SK-N-SH (cell line): Measurements from ENCODE around the gene WDR62. TPM values are rescaled to one million over a fixed set of nuclear protein-coding genes. Genes with fewer than 3 reads are reported as not detected.

Source experiments
- CTCF ChIA-PET: fragments of 300-600, 350-600 bp; formaldehyde crosslinking; extraction: SDS; loops from one replicate; lab custom pipeline; 2021; lab: Yijun Ruan, JAX
- POLR2A ChIA-PET: fragments of 350-600 bp; sonication (Branson Sonifier 250); formaldehyde crosslinking; extraction: SDS; loops from one replicate; lab custom pipeline; 2020; ENCODE audit warnings: antibody characterized with exemption, inconsistent platforms; lab: Yijun Ruan, JAX
- DNase-seq: peaks from one replicate; pipeline ENCODE4 v3.0.0; 2012
- H2AFZ ChIP-seq: fragments of 200-600 bp; sonication (generic); 2 replicates; pipeline ENCODE4 v1.8.1; 2016; ENCODE audit warnings: antibody characterized with exemption, mild to moderate bottlenecking, low read depth
- H3F3A ChIP-seq: fragments of 200-600 bp; sonication (generic); replicated peaks from 2 replicates; pipeline ENCODE3; 2016; ENCODE audit warnings: antibody characterized with exemption, mild to moderate bottlenecking; ENCODE audit not compliant: insufficient read depth
- H3K27ac ChIP-seq, 2 experiments: fragments of 200-500 bp in 1 of 2; fragments of 200-600 bp in 1 of 2; sonication (Bioruptor generic) in 1 of 2; sonication (generic), shearing (Covaris generic) in 1 of 2; 2 replicates each; pipeline versions ENCODE4 v1.5.1 to v1.6.1; 2014 to 2016; ENCODE audit warnings: low read depth in 2 of 2, inconsistent platforms in 1 of 2, low read length in 1 of 2, mild to moderate bottlenecking in 1 of 2, mixed read lengths in 1 of 2
- H3K27me3 ChIP-seq: fragments of 200-600 bp; sonication (generic), shearing (Covaris generic); 2 replicates; pipeline ENCODE4 v1.6.1; 2016; ENCODE audit warnings: mixed run types; ENCODE audit not compliant: insufficient read depth
- H3K36me3 ChIP-seq, 2 experiments: fragments of 200-500 bp in 1 of 2; fragments of 200-600 bp in 1 of 2; sonication (Bioruptor generic) in 1 of 2; sonication (generic) in 1 of 2; replicated peaks in 1 of 2; 2 replicates each; pipeline versions ENCODE3 to v1.5.1; 2014 to 2016; ENCODE audit warnings: low read length in 1 of 2, mild to moderate bottlenecking in 1 of 2; ENCODE audit not compliant: insufficient read depth in 2 of 2, control insufficient read depth in 1 of 2
- H3K4me1 ChIP-seq, 2 experiments: fragments of 200-500 bp in 1 of 2; fragments of 200-600 bp in 1 of 2; sonication (Bioruptor generic) in 1 of 2; sonication (generic), shearing (Covaris generic) in 1 of 2; 2 replicates each; pipeline versions ENCODE4 v1.5.1 to v1.6.1; 2014 to 2016; ENCODE audit warnings: low read depth in 1 of 2, low read length in 1 of 2, mixed run types in 1 of 2; ENCODE audit not compliant: insufficient read depth in 2 of 2, control insufficient read depth in 1 of 2
- H3K4me2 ChIP-seq: fragments of 200-600 bp; sonication (generic), shearing (Covaris generic); 2 replicates; pipeline ENCODE4 v1.6.1; 2017; ENCODE audit warnings: mixed run types
- H3K4me3 ChIP-seq, 2 experiments: fragments of 200-500 bp in 1 of 2; fragments of 200-600 bp in 1 of 2; sonication (Bioruptor generic) in 1 of 2; sonication (generic), shearing (Covaris generic) in 1 of 2; 2 replicates each; pipeline versions ENCODE4 v1.5.1 to v1.8.1; 2014 to 2016; ENCODE audit warnings: low read depth in 2 of 2, inconsistent platforms in 1 of 2, low read length in 1 of 2, mild to moderate bottlenecking in 1 of 2, mixed read lengths in 1 of 2, moderate library complexity in 1 of 2
- H3K79me2 ChIP-seq: fragments of 200-600 bp; sonication (generic); 2 replicates; pipeline ENCODE4 v1.8.1; 2017; ENCODE audit warnings: mild to moderate bottlenecking; ENCODE audit not compliant: insufficient read depth
- H3K9ac ChIP-seq: fragments of 200-600 bp; sonication (generic); 2 replicates; pipeline ENCODE4 v1.6.1; 2017; ENCODE audit warnings: mixed run types
- H3K9me2 ChIP-seq: fragments of 200-600 bp; sonication (generic); 2 replicates; pipeline ENCODE4 v1.6.1; 2017; ENCODE audit warnings: mixed run types
- H3K9me3 ChIP-seq: fragments of 200-600 bp; sonication (generic); 2 replicates; pipeline ENCODE4 v1.6.1; 2017; ENCODE audit warnings: mixed run types, mild to moderate bottlenecking, moderate library complexity
- H4K20me1 ChIP-seq: fragments of 200-600 bp; sonication (generic); 2 replicates; pipeline ENCODE4 v1.6.1; 2017; ENCODE audit warnings: mild to moderate bottlenecking, mixed run types; ENCODE audit not compliant: insufficient read depth
- CHD2 ChIP-seq: fragments of 150-350 bp; IDR thresholded peaks from 2 replicates; pipeline ENCODE4 v1.6.1; 2018; ENCODE audit warnings: low read length; ENCODE audit not compliant: partially characterized antibody
- ELF1 ChIP-seq: IDR thresholded peaks from 2 replicates; pipeline ENCODE4 v1.4.0; 2012
- FOSL2 ChIP-seq: IDR thresholded peaks from 2 replicates; pipeline ENCODE4 v1.4.0; 2012; ENCODE audit warnings: low read depth, mild to moderate bottlenecking, moderate library complexity, borderline replicate concordance
- FOXJ3 ChIP-seq: sonication (generic); formaldehyde crosslinking; IDR thresholded peaks from 2 replicates; pipeline ENCODE4 v1.5.1; 2020; ENCODE audit warnings: mild to moderate bottlenecking, missing genetic modification reagents
- JUND ChIP-seq: IDR thresholded peaks from 2 replicates; pipeline ENCODE4 v1.4.0; 2012
- MXI1 ChIP-seq: IDR thresholded peaks from 2 replicates; pipeline ENCODE4 v1.6.1; 2012; ENCODE audit warnings: mild to moderate bottlenecking, low read depth, low read length, improper control_type of control experiment
- NRF1 ChIP-seq: IDR thresholded peaks from 2 replicates; pipeline ENCODE4 v1.6.1; 2012; ENCODE audit warnings: low read depth, mild to moderate bottlenecking, low read length
- RCOR1 ChIP-seq: fragments of 150-350 bp; IDR thresholded peaks from 2 replicates; pipeline ENCODE4 v1.6.1; 2017; ENCODE audit warnings: antibody characterized with exemption, low read length
- RFX5 ChIP-seq: IDR thresholded peaks from 2 replicates; pipeline ENCODE4 v1.6.1; 2012; ENCODE audit warnings: mild to moderate bottlenecking, improper control_type of control experiment, low read length
- RXRA ChIP-seq: IDR thresholded peaks from 2 replicates; pipeline ENCODE4 v1.4.0; 2012; ENCODE audit warnings: low read depth, mild to moderate bottlenecking, borderline replicate concordance
- TAF1 ChIP-seq: IDR thresholded peaks from 2 replicates; pipeline ENCODE4 v1.6.1; 2012; ENCODE audit warnings: low read depth, mild to moderate bottlenecking, low read length, moderate library complexity, borderline replicate concordance
- WGBS: methylation state at CpG from one replicate; pipeline ENCODE4 v1.1.6; 2017; ENCODE audit warnings: low lambda C conversion rate; 5-methylcytosine and 5-hydroxymethylcytosine counted together
- polyA plus RNA-seq, 3 experiments: library from polyadenylated mRNA; depleted of rRNA; stranded (reverse); fragments of >200 nt; gene quantifications; 2 replicates each; pipeline ENCODE4 v1.2.3, GENCODE V29; 2012
- TF ChIP-seq, protein P1 (sequence below): IDR thresholded peaks from 2 replicates; pipeline ENCODE4 v1.4.0; 2012; ENCODE audit warnings: low read depth
- TF ChIP-seq, protein P2 (sequence below): IDR thresholded peaks from 2 replicates; pipeline ENCODE4 v1.4.0; 2012; ENCODE audit warnings: low read depth, borderline replicate concordance
- TF ChIP-seq, protein P3 (sequence below): fragments of 150-350 bp; IDR thresholded peaks from 2 replicates; pipeline ENCODE4 v1.6.1; 2016; ENCODE audit warnings: mild to moderate bottlenecking, low read depth, low read length

Gene WDR62
- polyA plus RNA-seq, 1 of the 3 experiments (the other 2 are of a cell fraction): 5.3 TPM

DNA sequence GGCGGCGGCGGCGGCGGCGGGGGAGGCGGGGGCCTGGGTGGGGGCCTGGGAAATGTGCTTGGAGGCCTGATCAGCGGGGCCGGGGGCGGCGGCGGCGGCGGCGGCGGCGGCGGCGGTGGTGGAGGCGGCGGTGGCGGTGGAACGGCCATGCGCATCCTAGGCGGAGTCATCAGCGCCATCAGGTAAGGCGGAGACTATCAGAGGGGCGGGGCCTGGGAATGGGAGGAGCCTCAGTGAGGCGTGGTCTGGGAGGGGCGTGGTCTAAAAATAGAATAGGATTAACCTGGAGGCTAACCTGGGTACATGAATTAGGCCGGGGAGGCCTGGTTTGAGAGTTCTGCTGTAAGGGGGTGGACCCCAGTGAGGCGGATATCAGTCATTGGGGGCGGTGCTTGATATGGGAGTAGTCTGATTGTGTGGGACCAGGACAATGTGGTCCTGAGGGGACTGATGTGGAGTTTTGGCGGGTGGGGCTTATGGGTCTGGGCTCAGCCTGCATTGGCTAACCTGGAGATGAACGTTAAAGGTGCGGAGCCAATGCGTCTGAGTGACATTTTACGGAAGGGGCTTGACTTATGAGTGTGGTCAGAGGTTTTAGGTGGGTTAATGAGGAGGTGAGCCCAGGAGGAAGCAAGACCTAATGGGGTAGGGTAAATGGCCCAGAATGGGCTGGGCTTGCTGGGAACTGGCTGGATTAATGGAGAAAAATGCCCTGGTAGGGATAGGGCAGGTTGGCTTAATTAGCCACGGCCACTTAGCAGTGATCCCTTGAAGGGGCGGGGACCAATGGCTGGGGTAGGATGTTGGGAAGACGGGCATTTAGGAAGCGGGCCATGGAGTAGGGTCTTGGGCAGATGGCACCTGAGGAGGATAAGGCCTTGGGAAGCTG is 86.6 kb downstream of the WDR62 start:
- Histone ChIP-seq H3K9me3 (no peaks in the 10 kb centered on the region), H3K9ac (peak overlapping the region; percentile 97), H4K20me1 (peaks cover 30% of the 10 kb centered on the region), H3K27me3 (no peaks in the 10 kb centered on the region), H3K27ac (peak overlapping the region; percentile 82 to 93; a peak in 3 of 4 replicates), H3K9me2 (no peaks in the 10 kb centered on the region), H3K36me3 (peaks cover 31 to 41% of the 10 kb centered on the region in 2 experiments), H2AFZ (no peak overlapping the region), H3F3A (peaks cover 16% of the 10 kb centered on the region), H3K4me2 (peak overlapping the region; percentile 80), H3K4me1 (peaks cover 14% of the 10 kb centered on the region in 2 experiments; a peak in 3 of 4 replicates), H3K4me3 (peak overlapping the region; percentile 80 to 90), H3K79me2 (peaks cover 36% of the 10 kb centered on the region)
- ChIA-PET CTCF (interaction anchor here (1.0 kb wide), 1 partner anchor 13 kb away, joined by 4 read pairs; no protein-coding TSS in a partner anchor), POLR2A (interaction anchor here (1.2 kb wide), 1 partner anchor 26 kb away, joined by 3 read pairs; the partner anchor contains the start of gene TBCB)
- TF ChIP-seq, protein P1, sequence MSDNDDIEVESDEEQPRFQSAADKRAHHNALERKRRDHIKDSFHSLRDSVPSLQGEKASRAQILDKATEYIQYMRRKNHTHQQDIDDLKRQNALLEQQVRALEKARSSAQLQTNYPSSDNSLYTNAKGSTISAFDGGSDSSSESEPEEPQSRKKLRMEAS: 0 out of 2 replicates have a peak, but pooled peaks have one; percentile 7
- TF ChIP-seq MXI1: peak; percentile 27
- peak; percentile 62 for TF ChIP-seq NRF1
- TF ChIP-seq TAF1: 0 out of 2 replicates have a peak, but pooled peaks have one; percentile 2
- TF ChIP-seq, protein P2, sequence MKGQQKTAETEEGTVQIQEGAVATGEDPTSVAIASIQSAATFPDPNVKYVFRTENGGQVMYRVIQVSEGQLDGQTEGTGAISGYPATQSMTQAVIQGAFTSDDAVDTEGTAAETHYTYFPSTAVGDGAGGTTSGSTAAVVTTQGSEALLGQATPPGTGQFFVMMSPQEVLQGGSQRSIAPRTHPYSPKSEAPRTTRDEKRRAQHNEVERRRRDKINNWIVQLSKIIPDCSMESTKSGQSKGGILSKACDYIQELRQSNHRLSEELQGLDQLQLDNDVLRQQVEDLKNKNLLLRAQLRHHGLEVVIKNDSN: no peak
- DNase-seq: peak; percentile 93
- 25% methylated on average over 34 of the region's 42 CpGs for WGBS

DNA sequence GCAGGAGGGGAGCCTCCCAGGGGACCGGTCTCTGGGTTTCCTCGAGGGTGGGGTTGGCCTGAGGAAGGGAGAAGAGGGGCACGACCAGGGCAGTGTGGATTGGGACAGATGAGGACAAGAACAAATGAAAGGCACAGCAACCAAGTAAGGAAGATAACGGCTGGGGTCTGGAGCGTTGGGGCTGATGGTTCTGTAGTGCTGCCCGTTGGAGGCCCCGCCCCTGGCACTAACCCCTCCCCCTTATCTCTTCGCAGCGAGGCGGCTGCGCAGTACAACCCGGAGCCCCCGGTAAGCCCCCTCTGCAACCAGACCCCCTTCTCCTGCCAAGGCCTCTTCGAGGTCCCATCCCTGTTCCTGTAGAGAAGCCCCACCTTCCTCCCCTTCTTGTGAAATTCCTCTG is 87.3 kb downstream of the WDR62 start:
- Histone ChIP-seq H3K4me1 (peaks cover 8 to 9% of the 10 kb centered on the region in 2 experiments; a peak in 3 of 4 replicates), H4K20me1 (peaks cover 37% of the 10 kb centered on the region), H3K9me3 (no peaks in the 10 kb centered on the region), H3K9ac (no peak overlapping the region), H3K4me2 (peak overlapping the region; percentile 80), H3K27ac (no peak overlapping the region), H3K79me2 (peaks cover 36% of the 10 kb centered on the region), H2AFZ (no peak overlapping the region), H3F3A (peaks cover 21% of the 10 kb centered on the region), H3K27me3 (no peaks in the 10 kb centered on the region), H3K9me2 (no peaks in the 10 kb centered on the region), H3K36me3 (peaks cover 38 to 49% of the 10 kb centered on the region in 2 experiments), H3K4me3 (peak overlapping the region; percentile 80 to 90; a peak in 2 of 4 replicates)
- TF ChIP-seq CHD2 (no peak), TAF1 (no peak), RFX5 (no peak), RCOR1 (no peak), RXRA (no peak), FOXJ3 (CRISPR knock-in tag) (no peak), JUND (no peak), NRF1 (no peak), FOSL2 (no peak), ELF1 (no peak)
- TF ChIP-seq, protein P1: no peak
- TF ChIP-seq, protein P3, sequence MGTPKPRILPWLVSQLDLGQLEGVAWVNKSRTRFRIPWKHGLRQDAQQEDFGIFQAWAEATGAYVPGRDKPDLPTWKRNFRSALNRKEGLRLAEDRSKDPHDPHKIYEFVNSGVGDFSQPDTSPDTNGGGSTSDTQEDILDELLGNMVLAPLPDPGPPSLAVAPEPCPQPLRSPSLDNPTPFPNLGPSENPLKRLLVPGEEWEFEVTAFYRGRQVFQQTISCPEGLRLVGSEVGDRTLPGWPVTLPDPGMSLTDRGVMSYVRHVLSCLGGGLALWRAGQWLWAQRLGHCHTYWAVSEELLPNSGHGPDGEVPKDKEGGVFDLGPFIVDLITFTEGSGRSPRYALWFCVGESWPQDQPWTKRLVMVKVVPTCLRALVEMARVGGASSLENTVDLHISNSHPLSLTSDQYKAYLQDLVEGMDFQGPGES: no peak
- 93% methylated on average over 14 of the region's 14 CpGs for WGBS
- ChIA-PET POLR2A (no interaction called here), CTCF (interaction anchor here (1.1 to 1.2 kb wide), 2 partner anchors 28 to 187 kb away, joined by 3 to 4 read pairs; no protein-coding TSS in a partner anchor)
- no peak for DNase-seq
